Skin epidermis (tissue), 12 donors: ENCODE measurements around the gene CGREF1.

ENCODE experiments used
- H3K27ac ChIP-seq, 21 experiments: fragments of 200-600 bp; sonication (generic) in 11 of 21; one replicate each; pipeline ENCODE4 v1.5.0; 2020; ENCODE audit warnings: mild to moderate bottlenecking in 3 of 21, inconsistent platforms in 2 of 21, moderate library complexity in 2 of 21
- H3K4me3 ChIP-seq, 7 experiments: fragments of 200-600 bp; sonication (generic) in 2 of 7; one replicate each; pipeline ENCODE4 v1.5.0; 2020; ENCODE audit warnings: inconsistent platforms in 2 of 7, mild to moderate bottlenecking in 2 of 7, moderate library complexity in 1 of 7

The CGREF1 gene

GRCh38 chr2:27091746-27092695 lies 26.9 kb downstream of the CGREF1 start:
- Histone ChIP-seq H3K4me3 (no peak overlapping the region), H3K27ac (no peak overlapping the region)

GRCh38 chr2:27089111-27089954 lies 29.6 kb downstream of the CGREF1 start:
- Histone ChIP-seq H3K27ac (no peak overlapping the region), H3K4me3 (no peak overlapping the region)

- Histone ChIP-seq H3K4me3 (no peak overlapping the region), H3K27ac (no peak overlapping the region)
These were observed 30.3 kb downstream of the CGREF1 start for GRCh38 chr2:27088634-27089033.

- Histone ChIP-seq H3K4me3 (no peak overlapping the region), H3K27ac (no peak overlapping the region)
These were observed 31.0 kb downstream of the CGREF1 start for GRCh38 chr2:27087823-27088410.

GRCh38 chr2:27086724-27087593 lies 32.0 kb downstream of the CGREF1 start, which contains the start of gene KHK:
TSS of gene KHK (plus strand) at chr2:27086772. CDS start at chr2:27087260, 488 bp downstream.
- Histone ChIP-seq H3K27ac (peak within 1 kb of the TSS; percentile 67 to 94 (median 87)), H3K4me3 (peak within 1 kb of the TSS; percentile 51 to 83 (median 73))

GRCh38 chr2:27086090-27086723 lies 32.7 kb downstream of the CGREF1 start:
- Histone ChIP-seq H3K4me3 (peak overlapping the region; percentile 51 to 83 (median 73)), H3K27ac (peak overlapping the region; percentile 67 to 94 (median 87))

GRCh38 chr2:27085673-27086089 lies 33.2 kb downstream of the CGREF1 start:
- Histone ChIP-seq H3K27ac (peak overlapping the region; percentile 67 to 94 (median 87)), H3K4me3 (peak overlapping the region; percentile 51 to 83 (median 73))

- Histone ChIP-seq H3K27ac (peak overlapping the region in 20 of 21 experiments; percentile 80 to 94 (median 87)), H3K4me3 (peak overlapping the region; percentile 51 to 83 (median 73))
These were observed 33.8 kb downstream of the CGREF1 start for GRCh38 chr2:27085062-27085672.

- no peak overlapping the region for H3K4me3 ChIP-seq
- H3K27ac ChIP-seq, result peak overlapping the region in 3 of 21 experiments; percentile 27 to 90 (median 87)
These were observed 34.4 kb downstream of the CGREF1 start for GRCh38 chr2:27084297-27085061.

GRCh38 chr2:27083410-27084296 lies 35.3 kb downstream of the CGREF1 start:
- peak overlapping the region in 3 of 21 experiments; percentile 18 to 32 (median 27) for H3K27ac ChIP-seq
- H3K4me3 ChIP-seq, result no peak overlapping the region

GRCh38 chr2:27082773-27083409 lies 36.0 kb downstream of the CGREF1 start:
- peak overlapping the region in 3 of 21 experiments; percentile 1 to 78 (median 4) for H3K27ac ChIP-seq
- H3K4me3 ChIP-seq, result no peak overlapping the region

GRCh38 chr2:27081984-27082772 lies 36.8 kb downstream of the CGREF1 start:
- no peak overlapping the region for H3K4me3 ChIP-seq
- peak overlapping the region in 15 of 21 experiments; percentile 1 to 87 (median 75) for H3K27ac ChIP-seq

- Histone ChIP-seq H3K27ac (peak overlapping the region in 16 of 21 experiments; percentile 26 to 87 (median 76)), H3K4me3 (peak overlapping the region in 1 of 7 experiments; percentile 41)
These were observed 38.4 kb downstream of the CGREF1 start for GRCh38 chr2:27080603-27080936.

- peak overlapping the region in 16 of 21 experiments; percentile 26 to 87 (median 80) for H3K27ac ChIP-seq
- H3K4me3 ChIP-seq, result peak overlapping the region in 6 of 7 experiments; percentile 21 to 45 (median 36)
These were observed 38.8 kb downstream of the CGREF1 start for GRCh38 chr2:27080140-27080469.
